ENCODE measurements around the gene AVPI1. TPM values are rescaled to one million over a fixed set of nuclear protein-coding genes. Genes with fewer than 3 reads are reported as not detected.
"Not testable (repeated sequence)": the region's sequence is repeated elsewhere in the genome, so short reads cannot be mapped to it uniquely, and the experiment has no call there.

The AVPI1 gene
- polyA plus RNA-seq, 3 donors, result 8.5 to 38.3 (median 27.8) TPM

GRCh38 chr10:97656777-97657176 is 30.3 kb downstream of the AVPI1 start:
- WGBS, 3 donors, result 69 to 85% (median 77%) methylated on average over 5 of the region's 5 CpGs
- no peak overlapping the region for H3K27ac ChIP-seq (ENCODE audit: low read depth, low read length)

- WGBS, 3 donors, result 92 to 94% (median 94%) methylated on average over 3 of the region's 3 CpGs
- no peak overlapping the region for H3K27ac ChIP-seq (ENCODE audit: low read depth, low read length)
These were observed 35.3 kb downstream of the AVPI1 start for GRCh38 chr10:97651773-97652172.

- 84 to 89% (median 88%) methylated on average over 3 of the region's 3 CpGs for WGBS, 3 donors
- H3K27ac ChIP-seq (ENCODE audit: low read depth, low read length), result no peak overlapping the region
These were observed 36.3 kb downstream of the AVPI1 start for GRCh38 chr10:97650726-97651125.

- H3K27ac ChIP-seq (ENCODE audit: low read depth, low read length), result not testable (repeated sequence)
- WGBS, 3 donors, result 89 to 95% (median 94%) methylated on average over 4 of the region's 4 CpGs
These were observed 37.7 kb downstream of the AVPI1 start for GRCh38 chr10:97649405-97649750.

- WGBS, 3 donors, result 69 to 80% (median 74%) methylated on average over 5 of the region's 5 CpGs
These were observed 38.3 kb downstream of the AVPI1 start for GRCh38 chr10:97648562-97649404.

GRCh38 chr10:97647556-97647955 is 39.5 kb downstream of the AVPI1 start:
- no peak overlapping the region for H3K27ac ChIP-seq (ENCODE audit: low read depth, low read length)
- WGBS, 3 donors, result 70 to 95% (median 76%) methylated on average over 1 of the region's 1 CpG

More at GRCh38 chr10:97648562-97649404, 38.3 kb downstream of the AVPI1 start:
- no peak overlapping the region for H3K27ac ChIP-seq (ENCODE audit: low read depth, low read length)

GRCh38 chr10:97644936-97645335 is 42.1 kb downstream of the AVPI1 start:
- no peak overlapping the region for H3K27ac ChIP-seq (ENCODE audit: low read depth, low read length)
- WGBS, 3 donors, result 93 to 94% (median 93%) methylated on average over 4 of the region's 4 CpGs

- 86 to 97% (median 88%) methylated on average over 4 of the region's 4 CpGs for WGBS, 3 donors
- no peak overlapping the region for H3K27ac ChIP-seq (ENCODE audit: low read depth, low read length)
These were observed 43.5 kb downstream of the AVPI1 start for GRCh38 chr10:97643441-97643985.

- WGBS, 3 donors, result 95 to 96% (median 96%) methylated on average over 13 of the region's 13 CpGs
- H3K27ac ChIP-seq (ENCODE audit: low read depth, low read length), result not testable (repeated sequence)
These were observed 44.4 kb downstream of the AVPI1 start for GRCh38 chr10:97642471-97643159.

- no peak overlapping the region for H3K27ac ChIP-seq (ENCODE audit: low read depth, low read length)
- WGBS, 3 donors, result 2% methylated on average over 62 to 67 of the region's 67 CpGs
These were observed 45.9 kb downstream of the AVPI1 start for GRCh38 chr10:97640868-97641811.

- H3K27ac ChIP-seq (ENCODE audit: low read depth, low read length), result no peak within 1 kb of the TSS
- 2 to 3% (median 2%) methylated on average over 46 to 54 of the region's 54 CpGs for WGBS, 3 donors
These were observed 46.7 kb downstream of the AVPI1 start, which contains the start of gene PI4K2A for GRCh38 chr10:97640174-97640867. PI4K2A (plus strand) TSS chr10:97640671; CDS start chr10:97640743, 72 bp downstream.

- not testable (repeated sequence) for H3K27ac ChIP-seq (ENCODE audit: low read depth, low read length)
- WGBS, 3 donors, result 89 to 95% (median 89%) methylated on average over 3 of the region's 3 CpGs
These were observed 48.0 kb downstream of the AVPI1 start for GRCh38 chr10:97639090-97639489.

GRCh38 chr10:97635577-97635976 is 51.5 kb downstream of the AVPI1 start:
- 90 to 97% (median 95%) methylated on average over 1 of the region's 1 CpG for WGBS, 3 donors

GRCh38 chr10:97633921-97634320 is 53.1 kb downstream of the AVPI1 start:
- H3K27ac ChIP-seq (ENCODE audit: low read depth, low read length), result no peak overlapping the region

More at GRCh38 chr10:97635577-97635976, 51.5 kb downstream of the AVPI1 start:
- H3K27ac ChIP-seq (ENCODE audit: low read depth, low read length), result no peak overlapping the region

GRCh38 chr10:97632949-97633884 is 53.8 kb downstream of the AVPI1 start, which contains the start of gene MORN4:
MORN4 (minus strand) TSS chr10:97633500; CDS start chr10:97619653, 13,847 bp downstream.
- WGBS, 3 donors, result 2 to 5% (median 4%) methylated on average over 61 to 62 of the region's 62 CpGs
- no peak within 1 kb of the TSS for H3K27ac ChIP-seq (ENCODE audit: low read depth, low read length)

More at GRCh38 chr10:97633921-97634320, 53.1 kb downstream of the AVPI1 start:
- 57 to 88% (median 88%) methylated on average over 8 of the region's 8 CpGs for WGBS, 3 donors

- no peak overlapping the region for H3K27ac ChIP-seq (ENCODE audit: low read depth, low read length)
These were observed 55.9 kb downstream of the AVPI1 start for GRCh38 chr10:97631098-97631497.

GRCh38 chr10:97629289-97629688 is 57.8 kb downstream of the AVPI1 start:
- 91 to 99% (median 96%) methylated on average over 5 of the region's 5 CpGs for WGBS, 3 donors
- no peak overlapping the region for H3K27ac ChIP-seq (ENCODE audit: low read depth, low read length)
